ENCODE results near the gene MED12L. TPM values are rescaled to one million over a fixed set of nuclear protein-coding genes. Genes with fewer than 3 reads are reported as not detected.

MED12L gene
- total and polyA plus RNA-seq, 2 experiments from 2014 or later = 0.07 to 2.7 TPM

GRCh38 chr3:151410891-151411559 lies 325.6 kb downstream of the MED12L start:
- Histone ChIP-seq H3K4me2 (no peak overlapping the region), H4K20me1 (ENCODE audit: insufficient read depth, poor library complexity, severe bottlenecking) (no peaks in the 10 kb centered on the region), H3K36me3 (replicated peaks; ENCODE audit: insufficient read depth, low read depth) (no peaks in the 10 kb centered on the region), H3K79me2 (no peaks in the 10 kb centered on the region), H3K27ac (no peak overlapping the region), H3K27me3 (no peaks in the 10 kb centered on the region), H2AFZ (no peak overlapping the region), H3K4me3 (no peak overlapping the region), H3K9me3 (ENCODE audit: low read depth) (no peaks in the 10 kb centered on the region), H3K4me1 (ENCODE audit: insufficient read depth) (no peaks in the 10 kb centered on the region), H3K9me2 (replicated peaks; ENCODE audit: insufficient read depth) (no peaks in the 10 kb centered on the region)
- DNase-seq (ENCODE audit: low spot score) = no peak
- TF ChIP-seq EZH2phosphoT487 (IDR thresholded peaks at IDR 0.05; ENCODE audit: low read depth, severe bottlenecking, unreplicated experiment) (no peak), CTCF (IDR thresholded peaks at IDR 0.05; ENCODE audit: poor library complexity) (no peak), EZH2 (IDR thresholded peaks at IDR 0.05; ENCODE audit: borderline replicate concordance) (no peak)
- 60% methylated on average over 9 of the region's 9 CpGs for WGBS (ENCODE audit: low lambda C conversion rate, missing lambda C conversion rate)

GRCh38 chr3:151412989-151413388 lies 327.5 kb downstream of the MED12L start:
- H3K27ac ChIP-seq = no peak overlapping the region
- H3K4me3 ChIP-seq = no peak overlapping the region
- no peaks in the 10 kb centered on the region for H3K9me2 ChIP-seq (replicated peaks; ENCODE audit: insufficient read depth)
- no peaks in the 10 kb centered on the region for H3K36me3 ChIP-seq (replicated peaks; ENCODE audit: insufficient read depth, low read depth)
- whole genome bisulfite sequencing (ENCODE audit: low lambda C conversion rate, missing lambda C conversion rate) = 95% methylated on average over 5 of the region's 5 CpGs
- no peak overlapping the region for H3K4me2 ChIP-seq
- TF ChIP-seq EZH2 (IDR thresholded peaks at IDR 0.05; ENCODE audit: borderline replicate concordance) = no peak
- TF ChIP-seq CTCF (IDR thresholded peaks at IDR 0.05; ENCODE audit: poor library complexity) = no peak
- no peak for TF ChIP-seq EZH2phosphoT487 (IDR thresholded peaks at IDR 0.05; ENCODE audit: low read depth, severe bottlenecking, unreplicated experiment)
- H3K27me3 ChIP-seq = no peaks in the 10 kb centered on the region
- H4K20me1 ChIP-seq (ENCODE audit: insufficient read depth, poor library complexity, severe bottlenecking) = no peaks in the 10 kb centered on the region
- H3K4me1 ChIP-seq (ENCODE audit: insufficient read depth) = no peaks in the 10 kb centered on the region
- H2AFZ ChIP-seq = no peak overlapping the region
- H3K9me3 ChIP-seq (ENCODE audit: low read depth) = no peaks in the 10 kb centered on the region
- DNase-seq (ENCODE audit: low spot score) = no peak
- no peaks in the 10 kb centered on the region for H3K79me2 ChIP-seq

GRCh38 chr3:151415289-151415688 lies 329.8 kb downstream of the MED12L start:
- H3K36me3 ChIP-seq (replicated peaks; ENCODE audit: insufficient read depth, low read depth) = no peaks in the 10 kb centered on the region
- H4K20me1 ChIP-seq (ENCODE audit: insufficient read depth, poor library complexity, severe bottlenecking) = no peaks in the 10 kb centered on the region
- no peaks in the 10 kb centered on the region for H3K4me1 ChIP-seq (ENCODE audit: insufficient read depth)
- no peak overlapping the region for H2AFZ ChIP-seq
- H3K4me3 ChIP-seq = no peak overlapping the region
- no peak overlapping the region for H3K27ac ChIP-seq
- 52% methylated on average over 1 of the region's 1 CpG for WGBS (ENCODE audit: low lambda C conversion rate, missing lambda C conversion rate)
- TF ChIP-seq EZH2phosphoT487 (IDR thresholded peaks at IDR 0.05; ENCODE audit: low read depth, severe bottlenecking, unreplicated experiment) (no peak), EZH2 (IDR thresholded peaks at IDR 0.05; ENCODE audit: borderline replicate concordance) (no peak), CTCF (IDR thresholded peaks at IDR 0.05; ENCODE audit: poor library complexity) (no peak)
- no peak overlapping the region for H3K4me2 ChIP-seq
- no peaks in the 10 kb centered on the region for H3K79me2 ChIP-seq
- no peak for DNase-seq (ENCODE audit: low spot score)
- no peaks in the 10 kb centered on the region for H3K9me2 ChIP-seq (replicated peaks; ENCODE audit: insufficient read depth)
- no peaks in the 10 kb centered on the region for H3K9me3 ChIP-seq (ENCODE audit: low read depth)
- H3K27me3 ChIP-seq = no peaks in the 10 kb centered on the region
